AG09319 (cell line): ENCODE measurements around the gene CORO6.

ENCODE experiments used
- DNase-seq: peaks from one replicate; pipeline ENCODE4 v3.0.0-alpha.2; 2010; ENCODE audit warnings: low read depth; ENCODE audit errors: extremely low read depth
- CTCF ChIP-seq: IDR thresholded peaks from 2 replicates; pipeline ENCODE4 v1.5.1; 2011; ENCODE audit warnings: low read depth, mild to moderate bottlenecking, inconsistent platforms, low read length, moderate library complexity

CORO6 gene

GRCh38 chr17:29578626-29579485, 43.9 kb downstream of the CORO6 start:
- TF ChIP-seq CTCF = no peak
- DNase-seq = no peak

DNA sequence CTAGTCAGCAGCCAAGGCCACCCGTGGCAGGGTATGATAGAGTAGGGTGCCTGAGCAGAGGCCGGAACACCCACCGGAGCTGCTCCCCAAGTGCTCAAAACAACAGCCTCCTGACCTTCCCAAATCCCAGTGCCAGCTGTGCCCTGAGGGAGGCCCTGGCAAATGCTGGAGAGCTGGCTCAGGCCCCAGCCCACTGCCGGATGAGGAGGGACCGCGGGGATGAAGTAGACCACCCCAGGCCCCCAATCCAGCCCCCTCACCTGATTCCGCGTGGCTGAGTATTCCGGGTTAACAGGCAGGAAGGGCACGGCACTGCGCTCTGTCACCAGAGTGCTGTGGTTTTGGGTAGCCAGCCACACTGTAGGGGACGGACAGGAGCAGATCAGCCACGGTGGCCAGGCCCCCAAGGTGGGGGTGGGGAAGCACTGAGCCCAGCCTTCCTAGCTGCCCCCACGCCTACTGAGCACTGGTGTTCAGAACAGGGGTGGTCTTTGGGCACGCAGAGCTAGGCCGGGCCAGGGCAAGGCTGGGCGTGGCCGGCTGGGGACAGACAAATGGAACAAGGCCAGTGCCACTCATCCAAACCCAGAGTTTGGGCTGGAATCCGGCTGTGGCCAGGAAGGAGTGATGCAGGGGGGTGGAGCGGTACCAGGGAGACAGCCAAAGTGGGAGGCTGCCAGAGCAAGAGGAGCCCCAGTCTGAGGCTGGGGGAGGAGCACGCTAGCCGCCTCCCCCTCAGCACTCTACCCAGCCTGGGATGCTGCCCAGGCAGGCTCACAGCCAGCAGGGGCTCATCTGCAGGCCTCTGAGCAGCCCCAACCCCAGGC, 45.1 kb downstream of the CORO6 start:
- DNase-seq = peak; percentile 52
- no peak for TF ChIP-seq CTCF

- no peak for TF ChIP-seq CTCF
- DNase-seq = no peak
Measured at GRCh38 chr17:29577001-29577370, 45.7 kb downstream of the CORO6 start.

DNA sequence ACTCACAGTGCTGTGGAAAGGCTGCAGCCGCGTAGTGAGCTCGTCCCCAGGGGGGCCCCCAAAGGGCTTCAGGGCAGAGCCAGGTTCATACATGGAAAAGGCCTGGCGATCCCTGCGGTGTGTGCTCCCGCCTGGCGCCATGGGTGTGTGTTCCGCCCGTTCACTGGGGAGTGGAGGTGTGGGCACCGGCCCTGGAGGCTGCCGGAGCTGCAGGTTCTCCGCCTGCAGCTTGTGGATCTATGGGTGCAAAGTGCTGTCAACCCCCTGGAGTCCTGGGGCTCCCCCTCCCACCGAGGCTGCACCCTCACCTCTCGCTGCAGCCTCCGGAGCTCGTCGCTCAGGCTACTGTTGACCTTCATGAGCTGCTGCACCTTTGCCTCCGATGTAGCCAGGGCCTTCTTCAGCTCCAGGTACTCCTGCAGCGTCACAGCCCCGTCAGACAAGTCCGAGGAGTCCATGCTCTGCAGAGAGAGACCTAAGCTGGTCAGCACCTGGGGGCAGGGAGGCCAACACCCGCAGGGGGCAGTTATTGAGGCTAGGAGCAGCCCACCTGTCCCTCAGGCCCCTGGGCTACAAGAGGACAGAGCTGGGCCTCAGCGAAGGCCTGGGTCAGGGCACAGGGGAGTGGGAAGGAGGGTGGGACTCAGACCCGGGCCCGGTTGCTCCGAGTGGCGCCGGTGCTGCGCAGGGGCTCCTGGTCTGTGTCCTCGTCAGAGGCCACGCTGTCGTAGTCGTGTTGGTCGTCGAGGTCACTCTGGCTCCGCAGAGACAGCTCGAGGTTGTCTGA, 46.3 kb downstream of the CORO6 start:
- no peak for TF ChIP-seq CTCF
- no peak for DNase-seq

DNA sequence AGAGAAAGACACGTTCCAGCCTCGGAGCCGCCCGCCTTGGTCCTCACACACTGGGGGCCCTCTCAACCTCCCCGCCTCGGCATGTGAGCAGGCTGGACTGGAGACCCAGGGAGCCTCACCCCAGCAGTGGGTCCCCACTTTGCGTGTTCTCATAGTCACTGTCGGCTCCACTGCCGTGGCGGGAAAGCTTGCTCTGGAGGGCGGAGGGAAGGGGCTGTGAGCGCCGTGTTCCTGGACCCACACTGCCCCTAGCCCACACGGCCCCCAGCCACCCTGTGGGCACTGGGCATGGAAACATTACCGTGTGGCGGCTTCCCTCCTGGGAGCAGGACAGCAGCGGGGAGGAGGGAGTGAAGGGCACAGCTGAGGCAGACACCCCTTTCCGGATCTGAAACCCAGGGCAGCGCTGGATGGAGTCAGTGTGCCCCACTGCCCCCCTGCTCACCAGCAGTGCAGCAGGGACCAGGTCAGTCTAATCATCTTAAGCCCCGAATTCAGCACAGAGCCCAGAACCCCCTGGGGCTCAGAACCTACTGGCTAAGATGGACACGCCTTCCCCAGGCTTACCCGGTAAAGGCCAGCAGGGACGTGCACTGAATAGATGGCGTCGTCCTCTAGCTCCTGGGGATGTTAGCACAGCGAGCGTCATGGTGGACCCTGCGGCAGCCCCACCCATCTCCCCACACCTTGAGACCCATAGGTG, 47.0 kb downstream of the CORO6 start:
- DNase-seq = no peak
- no peak for TF ChIP-seq CTCF

DNA sequence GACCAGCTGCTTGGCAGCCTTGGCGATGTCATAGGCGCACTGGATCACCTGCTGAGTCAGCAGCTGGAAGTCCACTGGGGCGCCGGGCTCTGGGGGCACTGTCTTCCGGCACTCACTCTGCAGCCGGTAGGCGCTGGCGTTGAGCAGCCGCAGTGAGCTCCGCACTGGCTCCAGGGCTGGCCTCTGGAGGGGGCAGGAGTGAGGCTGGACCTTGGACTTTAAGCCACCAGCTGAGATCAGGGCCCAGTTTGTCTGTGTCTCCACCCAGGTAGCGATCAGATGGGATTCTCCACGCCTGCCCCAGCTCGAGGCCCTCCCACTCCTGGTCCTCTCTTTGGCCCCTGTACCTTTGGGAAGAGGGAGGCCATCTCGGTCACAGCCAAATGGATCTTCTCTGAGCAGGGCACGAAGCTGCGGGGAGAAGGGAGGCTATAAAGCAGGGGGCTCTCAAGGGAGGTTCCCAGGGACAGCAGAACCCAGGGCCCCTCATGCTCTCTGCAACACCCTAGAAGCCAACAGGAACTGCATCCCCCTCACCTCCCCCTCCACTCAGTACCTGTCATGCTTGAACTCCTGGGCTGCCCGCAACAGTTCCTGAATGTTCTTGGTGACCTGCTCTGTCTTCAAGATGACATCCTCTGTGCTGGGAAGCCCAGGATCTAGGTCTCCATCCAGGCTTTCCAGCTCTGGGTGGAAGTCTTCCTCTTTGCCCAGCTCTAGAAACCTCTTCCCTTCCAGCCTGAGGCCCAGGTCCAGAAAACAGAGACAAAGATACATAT, 47.8 kb downstream of the CORO6 start:
- no peak for DNase-seq
- TF ChIP-seq CTCF = no peak
